Cerebellar cortex (tissue), 1 donor: Measurements from ENCODE around the gene PFN3.
"Not testable (repeated sequence)": the region's sequence is repeated elsewhere in the genome, so short reads cannot be mapped to it uniquely, and the experiment has no call there.

Experiments
- DNase-seq: peaks from one replicate; pipeline ENCODE4 v3.0.0-alpha.2; 2015; ENCODE audit warnings: low spot score

The PFN3 gene

GRCh38 chr5:177425801-177426565 is 25.5 kb upstream of the PFN3 start:
- DNase-seq, result peak; percentile 100

GRCh38 chr5:177425196-177425800 is 24.8 kb upstream of the PFN3 start:
- no peak for DNase-seq

- peak; percentile 70 for DNase-seq
Measured at GRCh38 chr5:177423671-177424070, 23.2 kb upstream of the PFN3 start.

- no peak for DNase-seq
Measured at GRCh38 chr5:177421062-177421798, 20.8 kb upstream of the PFN3 start.

GRCh38 chr5:177420472-177420871 is 20.0 kb upstream of the PFN3 start:
- not testable (repeated sequence) for DNase-seq

- DNase-seq, result no peak
Measured at GRCh38 chr5:177419046-177419445, 18.6 kb upstream of the PFN3 start.

GRCh38 chr5:177417081-177417480 is 16.6 kb upstream of the PFN3 start:
- not testable (repeated sequence) for DNase-seq

GRCh38 chr5:177414481-177414880 is 14.0 kb upstream of the PFN3 start:
- no peak for DNase-seq

GRCh38 chr5:177412603-177413233 is 12.3 kb upstream of the PFN3 start:
- no peak for DNase-seq

- DNase-seq, result no peak
Measured at GRCh38 chr5:177410575-177410974, 10.1 kb upstream of the PFN3 start.

GRCh38 chr5:177409043-177409801 is 8.8 kb upstream of the PFN3 start, which contains the start of gene F12:
Gene F12, minus strand, starts transcription at chr5:177409564. Its CDS starts 37 bp downstream, at chr5:177409527.
- DNase-seq, result no peak

GRCh38 chr5:177405805-177406204 is 5.3 kb upstream of the PFN3 start:
- DNase-seq, result no peak

GRCh38 chr5:177405312-177405711 is 4.9 kb upstream of the PFN3 start:
- DNase-seq, result no peak

- no peak for DNase-seq
Measured at GRCh38 chr5:177404641-177405179, 4.2 kb upstream of the PFN3 start.

GRCh38 chr5:177403792-177404640 is 3.6 kb upstream of the PFN3 start:
- DNase-seq, result peak; percentile 71

- no peak for DNase-seq
Measured at GRCh38 chr5:177403102-177403791, 2.8 kb upstream of the PFN3 start.

- peak; percentile 57 for DNase-seq
Measured at GRCh38 chr5:177402271-177403043, 2.0 kb upstream of the PFN3 start.

GRCh38 chr5:177397875-177398390 is 2.5 kb downstream of the PFN3 start:
- DNase-seq, result no peak

- DNase-seq, result no peak
Measured at GRCh38 chr5:177396807-177397206, 3.7 kb downstream of the PFN3 start.
